ENCODE measurements around the gene GLI3. TPM values are rescaled to one million over a fixed set of nuclear protein-coding genes. Genes with fewer than 3 reads are reported as not detected.

The GLI3 gene
- total RNA-seq, 6 experiments from 2014 or later = 0.12 to 0.95 (median 0.21) TPM

DNA sequence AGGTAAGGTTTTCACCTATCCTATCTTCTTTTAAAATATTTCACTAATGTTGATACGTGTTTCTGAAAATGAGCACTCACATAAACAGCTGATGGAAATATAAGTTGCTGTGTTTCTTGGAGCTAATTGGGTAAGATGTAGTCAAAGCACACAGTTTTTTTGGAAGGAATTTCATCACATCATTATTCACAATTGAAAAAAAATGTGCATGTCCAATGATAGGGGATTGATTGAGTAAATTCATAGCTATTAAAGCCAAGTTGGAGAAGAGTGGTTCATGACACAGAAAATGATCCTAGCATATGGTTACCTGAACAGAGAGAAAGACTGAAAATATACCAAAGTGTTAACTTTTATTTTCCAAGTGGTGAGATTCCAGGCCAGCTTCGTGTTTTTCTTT, 29.6 kb downstream of the GLI3 start:
- DNase-seq (no peak), ATAC-seq (no peak)
- Histone ChIP-seq H3K4me3 (no peak overlapping the region), H3K36me3 (no peaks in the 10 kb centered on the region), H3K4me1 (no peaks in the 10 kb centered on the region), H3K9me3 (no peaks in the 10 kb centered on the region), H3K27ac (no peak overlapping the region), H3K27me3 (peaks cover 0 to 3% of the 10 kb centered on the region in 2 donors)
- intact Hi-C loops (cut with DNase I) = no loop called here
- WGBS (ENCODE audit: insufficient coverage, low coverage, low lambda C conversion rate, missing lambda C conversion rate) = 53% methylated on average over 2 of the region's 2 CpGs
- no peak for TF ChIP-seq POLR2A (IDR thresholded peaks at IDR 0.05)
- TF ChIP-seq CTCF (IDR thresholded peaks at IDR 0.05) = no peak

DNA sequence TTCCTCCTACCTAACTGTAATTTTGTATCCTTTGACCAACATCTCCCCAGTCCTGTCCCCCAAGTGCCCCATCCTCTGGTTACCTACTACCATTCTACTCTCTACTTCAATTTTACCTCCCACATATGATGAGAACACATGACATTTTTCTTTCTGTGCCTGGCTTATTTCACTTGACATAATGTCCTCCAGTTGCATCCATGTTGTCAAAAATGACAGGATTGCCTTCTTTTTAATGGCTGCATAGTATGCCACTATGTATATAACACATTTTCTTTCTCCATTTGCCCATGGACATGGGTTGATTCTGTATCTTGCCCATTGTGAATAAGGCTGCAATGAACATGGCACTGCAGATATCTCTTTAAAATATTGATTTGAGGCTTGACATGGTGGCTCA, 33.7 kb downstream of the GLI3 start:
- intact Hi-C loops (cut with DNase I) = no loop called here
- Histone ChIP-seq H3K4me1 (no peaks in the 10 kb centered on the region), H3K27ac (no peak overlapping the region), H3K27me3 (no peaks in the 10 kb centered on the region), H3K9me3 (no peaks in the 10 kb centered on the region), H3K36me3 (no peaks in the 10 kb centered on the region), H3K4me3 (no peak overlapping the region)
- ATAC-seq = no peak
- DNase-seq = no peak
- TF ChIP-seq POLR2A (IDR thresholded peaks at IDR 0.05) = no peak
- no peak for TF ChIP-seq CTCF (IDR thresholded peaks at IDR 0.05)

GRCh38 chr7:42202601-42203000, 34.4 kb downstream of the GLI3 start:
- Histone ChIP-seq H3K27me3 (no peaks in the 10 kb centered on the region), H3K4me3 (no peak overlapping the region), H3K27ac (no peak overlapping the region), H3K9me3 (no peaks in the 10 kb centered on the region), H3K4me1 (no peaks in the 10 kb centered on the region), H3K36me3 (no peaks in the 10 kb centered on the region)
- intact Hi-C loops (cut with DNase I) = no loop called here
- 56% methylated on average over 3 of the region's 4 CpGs for WGBS (ENCODE audit: insufficient coverage, low coverage, low lambda C conversion rate, missing lambda C conversion rate)
- ATAC-seq (no peak), DNase-seq (no peak)
- TF ChIP-seq POLR2A (IDR thresholded peaks at IDR 0.05) (no peak), CTCF (IDR thresholded peaks at IDR 0.05) (no peak)

GRCh38 chr7:42198974-42199668, 37.9 kb downstream of the GLI3 start:
- Histone ChIP-seq H3K27ac (no peak overlapping the region), H3K27me3 (no peaks in the 10 kb centered on the region), H3K9me3 (no peaks in the 10 kb centered on the region), H3K4me3 (no peak overlapping the region), H3K4me1 (no peaks in the 10 kb centered on the region), H3K36me3 (no peaks in the 10 kb centered on the region)
- intact Hi-C loops (cut with DNase I) = no loop called here
- 52% methylated on average over 8 of the region's 8 CpGs for WGBS (ENCODE audit: insufficient coverage, low coverage, low lambda C conversion rate, missing lambda C conversion rate)
- ATAC-seq = no peak
- TF ChIP-seq POLR2A (IDR thresholded peaks at IDR 0.05) (no peak), CTCF (IDR thresholded peaks at IDR 0.05) (no peak)
- no peak for DNase-seq

DNA sequence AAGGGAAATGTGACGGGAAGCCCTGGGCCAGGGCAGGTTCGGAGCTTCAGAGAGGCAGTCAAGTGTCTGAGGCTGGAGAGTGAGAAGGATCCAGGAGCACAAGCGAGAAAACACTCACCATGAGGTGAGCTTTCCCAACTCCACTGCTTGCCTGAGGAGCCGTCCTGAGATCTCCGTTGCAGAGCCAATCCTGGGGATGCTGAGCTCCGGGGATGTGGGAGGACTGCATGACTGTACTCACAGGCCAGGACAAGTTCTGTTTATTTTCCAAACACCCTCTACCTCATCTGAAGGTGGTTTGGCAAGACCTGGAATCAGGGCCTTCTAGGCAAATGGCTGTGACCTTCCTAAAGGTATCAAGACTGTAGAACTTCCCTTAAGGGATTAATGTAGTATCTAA, 38.7 kb downstream of the GLI3 start:
- ATAC-seq (no peak), DNase-seq (no peak)
- no peaks in the 10 kb centered on the region for H3K36me3 ChIP-seq
- 62% methylated on average over 4 of the region's 6 CpGs for WGBS (ENCODE audit: insufficient coverage, low coverage, low lambda C conversion rate, missing lambda C conversion rate)
- H3K4me1 ChIP-seq = no peaks in the 10 kb centered on the region
- TF ChIP-seq CTCF (IDR thresholded peaks at IDR 0.05) (no peak), POLR2A (IDR thresholded peaks at IDR 0.05) (no peak)
- no peak overlapping the region for H3K4me3 ChIP-seq
- intact Hi-C loops (cut with DNase I) = no loop called here
- no peaks in the 10 kb centered on the region for H3K27me3 ChIP-seq
- H3K9me3 ChIP-seq = no peaks in the 10 kb centered on the region
- no peak overlapping the region for H3K27ac ChIP-seq
